ENCODE results near the gene KCNB1.

The KCNB1 gene

GRCh38 chr20:49384437-49385434, 97.7 kb downstream of the KCNB1 start:
- DNase-seq: peak; percentile 100

GRCh38 chr20:49381558-49382493, 100.6 kb downstream of the KCNB1 start:
- no peak for DNase-seq

GRCh38 chr20:49380337-49380780, 102.1 kb downstream of the KCNB1 start:
- peak; percentile 22 for DNase-seq

GRCh38 chr20:49379338-49379737, 103.1 kb downstream of the KCNB1 start:
- no peak for DNase-seq

GRCh38 chr20:49377326-49377725, 105.1 kb downstream of the KCNB1 start:
- no peak for DNase-seq

- no peak for DNase-seq
These were observed 107.3 kb downstream of the KCNB1 start for GRCh38 chr20:49375170-49375569.

GRCh38 chr20:49372095-49372734, 110.3 kb downstream of the KCNB1 start:
- DNase-seq: no peak

GRCh38 chr20:49368596-49368995, 113.9 kb downstream of the KCNB1 start:
- DNase-seq: no peak

GRCh38 chr20:49367113-49367512, 115.4 kb downstream of the KCNB1 start:
- no peak for DNase-seq

- no peak for DNase-seq
These were observed 115.8 kb downstream of the KCNB1 start for GRCh38 chr20:49366687-49367086.

GRCh38 chr20:49361862-49362660, 120.4 kb downstream of the KCNB1 start:
- no peak for DNase-seq

- no peak for DNase-seq
These were observed 122.1 kb downstream of the KCNB1 start for GRCh38 chr20:49360242-49360968.

- no peak for DNase-seq
These were observed 125.8 kb downstream of the KCNB1 start for GRCh38 chr20:49356676-49357075.

- DNase-seq: no peak
These were observed 127.8 kb downstream of the KCNB1 start for GRCh38 chr20:49354673-49355072.

- DNase-seq: no peak
These were observed 129.1 kb downstream of the KCNB1 start for GRCh38 chr20:49353348-49353747.

- no peak for DNase-seq
These were observed 129.7 kb downstream of the KCNB1 start for GRCh38 chr20:49352751-49353150.

- no peak for DNase-seq
These were observed 130.7 kb downstream of the KCNB1 start for GRCh38 chr20:49351775-49352174.

GRCh38 chr20:49349694-49350252, 132.7 kb downstream of the KCNB1 start:
- DNase-seq: no peak

- DNase-seq: no peak
These were observed 133.4 kb downstream of the KCNB1 start for GRCh38 chr20:49349078-49349477.

- DNase-seq: no peak
These were observed 133.9 kb downstream of the KCNB1 start for GRCh38 chr20:49348563-49348962.

GRCh38 chr20:49347156-49347555, 135.3 kb downstream of the KCNB1 start:
- DNase-seq: no peak

Data from NCI-H82 (cell line).